Keratinocyte (primary cell): ENCODE results near the gene APCDD1L. TPM values are rescaled to one million over a fixed set of nuclear protein-coding genes. Genes with fewer than 3 reads are reported as not detected.

Experiments used
- DNase-seq: peaks from one replicate; pipeline ENCODE4 v3.0.0-alpha.2; 2011; ENCODE audit warnings: low read depth, missing footprints, low spot score
- FAIRE-seq: peaks from 2 replicates; lab custom pipeline; 2011; peaks lifted over from hg19 to GRCh38; lab: Jason Lieb, UNC
- H2AFZ ChIP-seq: 2 replicates; pipeline ENCODE4 v1.6.0; 2012; ENCODE audit warnings: low read length, control low read depth, inconsistent platforms; ENCODE audit not compliant: control insufficient read depth
- H3K27ac ChIP-seq: 2 replicates; pipeline ENCODE4 v1.5.1; 2011; ENCODE audit warnings: low read length; ENCODE audit not compliant: control insufficient read depth, insufficient read depth
- H3K27me3 ChIP-seq: 3 replicates; pipeline ENCODE4 v1.6.0; 2011; ENCODE audit warnings: low read length; ENCODE audit not compliant: control insufficient read depth, insufficient read depth; ENCODE audit errors: extremely low read depth
- H3K36me3 ChIP-seq, 2 experiments: 2 replicates in 1 of 2; 3 replicates in 1 of 2; pipeline ENCODE4 v1.5.1; 2011; ENCODE audit warnings: low read length in 2 of 2, mild to moderate bottlenecking in 1 of 2; ENCODE audit not compliant: control insufficient read depth in 2 of 2, insufficient read depth in 2 of 2; ENCODE audit errors: extremely low read depth in 1 of 2
- H3K4me1 ChIP-seq: 3 replicates; pipeline ENCODE4 v1.5.1; 2011; ENCODE audit warnings: low read length; ENCODE audit not compliant: control insufficient read depth, insufficient read depth; ENCODE audit errors: extremely low read depth
- H3K4me2 ChIP-seq: 3 replicates; pipeline ENCODE4 v1.6.0; 2011; ENCODE audit warnings: low read depth, low read length; ENCODE audit not compliant: control insufficient read depth, insufficient read depth; ENCODE audit errors: extremely low read depth
- H3K4me3 ChIP-seq, 3 experiments: fragments of 200-600 bp in 1 of 3; sonication (generic) in 1 of 3; 2 replicates in 2 of 3; 3 replicates in 1 of 3; pipeline ENCODE4 v1.5.1; 2011 to 2016; ENCODE audit warnings: low read length in 3 of 3, mild to moderate bottlenecking in 3 of 3, control low read depth in 2 of 3, inconsistent platforms in 1 of 3, low read depth in 1 of 3, mixed read lengths in 1 of 3, mixed run types in 1 of 3, moderate library complexity in 1 of 3; ENCODE audit not compliant: control insufficient read depth in 2 of 3, insufficient read depth in 2 of 3; ENCODE audit errors: extremely low read depth in 1 of 3
- H3K79me2 ChIP-seq: 2 replicates; pipeline ENCODE4 v1.6.0; 2012; ENCODE audit warnings: low read length; ENCODE audit not compliant: control insufficient read depth, insufficient read depth
- H3K9ac ChIP-seq: 3 replicates; pipeline ENCODE4 v1.6.0; 2011; ENCODE audit warnings: low read length; ENCODE audit not compliant: control insufficient read depth, insufficient read depth; ENCODE audit errors: extremely low read depth
- H3K9me1 ChIP-seq: 3 replicates; pipeline ENCODE4 v1.6.0; 2011; ENCODE audit warnings: low read length; ENCODE audit not compliant: control insufficient read depth, insufficient read depth; ENCODE audit errors: extremely low read depth
- H3K9me3 ChIP-seq: 2 replicates; pipeline ENCODE4 v1.5.1; 2012; ENCODE audit warnings: low read depth, low read length; ENCODE audit not compliant: control insufficient read depth
- H4K20me1 ChIP-seq: 3 replicates; pipeline ENCODE4 v1.6.0; 2011; ENCODE audit warnings: low read length; ENCODE audit not compliant: control insufficient read depth, insufficient read depth; ENCODE audit errors: extremely low read depth
- CTCF ChIP-seq, 3 experiments: IDR thresholded peaks in 1 of 3; conservative IDR thresholded peaks in 1 of 3; optimal IDR thresholded peaks in 1 of 3; 2 replicates in 2 of 3; 3 replicates in 1 of 3; pipeline versions ENCODE3 to v1.5.1; 2011; ENCODE audit warnings: low read length in 3 of 3, mild to moderate bottlenecking in 3 of 3, moderate library complexity in 2 of 3, control low read depth in 1 of 3, inconsistent platforms in 1 of 3; ENCODE audit not compliant: insufficient read depth in 2 of 3; ENCODE audit errors: extremely low read depth in 1 of 3
- EZH2 ChIP-seq: IDR thresholded peaks from one replicate; pipeline ENCODE4 v1.6.1; 2012; ENCODE audit warnings: inconsistent platforms, mild to moderate bottlenecking, low read length, moderate library complexity
- dilution Hi-C: fragments of 300-500 bp; cut with MboI; formaldehyde crosslinking; loops from one replicate; pipeline ENCODE4 v1.7.0; 2020; ENCODE audit warnings: low sequenced_read_pairs; ENCODE audit not compliant: extremely low pct_ligation_motif_present
- polyA plus RNA-seq, 5 experiments: library from polyadenylated mRNA; depleted of rRNA in 3 of 5; stranded (reverse) in 3 of 5; stranded (forward) in 1 of 5; unstranded in 1 of 5; fragments of >200 nt; gene quantifications; 1 replicate in 1 of 5; 2 replicates in 3 of 5; 3 replicates in 1 of 5; pipeline versions ENCODE4 v1.2.1 to v1.2.3, GENCODE V29; 2011 to 2012; ENCODE audit warnings: missing spikeins in 2 of 5, low read depth in 1 of 5, low replicate concordance in 1 of 5

The APCDD1L gene
- polyA plus RNA-seq, 1 donor (not counting 4 experiments of a cell fraction or from before 2014, with no cell fraction given) = 0.67 TPM

GRCh38 chr20:58556961-58557360 lies 41.8 kb upstream of the APCDD1L start:
- dilution Hi-C loops = no loop called here

GRCh38 chr20:58555078-58555765 lies 40.0 kb upstream of the APCDD1L start:
- H4K20me1 ChIP-seq = no peaks in the 10 kb centered on the region

More at GRCh38 chr20:58556961-58557360, 41.8 kb upstream of the APCDD1L start:
- H3K36me3 ChIP-seq = no peaks in the 10 kb centered on the region
- FAIRE-seq (no peak), DNase-seq (no peak)
- H3K4me3 ChIP-seq = no peak overlapping the region
- H3K4me1 ChIP-seq = no peaks in the 10 kb centered on the region
- no peak overlapping the region for H3K27ac ChIP-seq
- no peak overlapping the region for H3K4me2 ChIP-seq
- H3K27me3 ChIP-seq = peaks cover 33% of the 10 kb centered on the region
- no peak overlapping the region for H3K9ac ChIP-seq
- no peaks in the 10 kb centered on the region for H3K79me2 ChIP-seq
- H3K9me3 ChIP-seq = no peaks in the 10 kb centered on the region
- H3K9me1 ChIP-seq = no peaks in the 10 kb centered on the region
- no peak overlapping the region for H2AFZ ChIP-seq
- no peaks in the 10 kb centered on the region for H4K20me1 ChIP-seq
- TF ChIP-seq CTCF (optimal IDR thresholded peaks at IDR 0.05 in 1 of 3, IDR thresholded peaks at IDR 0.05 in 1 of 3, conservative IDR thresholded peaks at IDR 0.05 in 1 of 3; ENCODE audit: extremely low read depth in 1 of 3, insufficient read depth in 2 of 3, low read length in 3 of 3) (no peak), EZH2 (no peak)

More at GRCh38 chr20:58555078-58555765, 40.0 kb upstream of the APCDD1L start:
- no peaks in the 10 kb centered on the region for H3K36me3 ChIP-seq
- no peaks in the 10 kb centered on the region for H3K79me2 ChIP-seq
- FAIRE-seq (peak; percentile 44), DNase-seq (no peak)
- H3K27me3 ChIP-seq = peaks cover 37% of the 10 kb centered on the region
- TF ChIP-seq CTCF (optimal IDR thresholded peaks at IDR 0.05 in 1 of 3, IDR thresholded peaks at IDR 0.05 in 1 of 3, conservative IDR thresholded peaks at IDR 0.05 in 1 of 3; ENCODE audit: extremely low read depth in 1 of 3, insufficient read depth in 2 of 3, low read length in 3 of 3) = no peak
- no peak for TF ChIP-seq EZH2
- no peak overlapping the region for H2AFZ ChIP-seq
- no peaks in the 10 kb centered on the region for H3K4me1 ChIP-seq
- dilution Hi-C loops = no loop called here
- no peak overlapping the region for H3K4me3 ChIP-seq
- H3K27ac ChIP-seq = no peak overlapping the region
- no peak overlapping the region for H3K4me2 ChIP-seq
- H3K9ac ChIP-seq = no peak overlapping the region
- H3K9me1 ChIP-seq = no peaks in the 10 kb centered on the region
- H3K9me3 ChIP-seq = no peaks in the 10 kb centered on the region
